HG03025 (cell line): Measurements from ENCODE around the gene C19orf47.
"Not testable (repeated sequence)": the region's sequence is repeated elsewhere in the genome, so short reads cannot be mapped to it uniquely, and the experiment has no call there.

Experiments
- ATAC-seq: cut with Tn5 transposase; IDR thresholded peaks from one replicate; pipeline ENCODE4 v1.9.1; 2021; ENCODE audit warnings: mild to moderate bottlenecking, moderate library complexity; ENCODE audit not compliant: unreplicated experiment, low FRiP score

The C19orf47 gene

DNA sequence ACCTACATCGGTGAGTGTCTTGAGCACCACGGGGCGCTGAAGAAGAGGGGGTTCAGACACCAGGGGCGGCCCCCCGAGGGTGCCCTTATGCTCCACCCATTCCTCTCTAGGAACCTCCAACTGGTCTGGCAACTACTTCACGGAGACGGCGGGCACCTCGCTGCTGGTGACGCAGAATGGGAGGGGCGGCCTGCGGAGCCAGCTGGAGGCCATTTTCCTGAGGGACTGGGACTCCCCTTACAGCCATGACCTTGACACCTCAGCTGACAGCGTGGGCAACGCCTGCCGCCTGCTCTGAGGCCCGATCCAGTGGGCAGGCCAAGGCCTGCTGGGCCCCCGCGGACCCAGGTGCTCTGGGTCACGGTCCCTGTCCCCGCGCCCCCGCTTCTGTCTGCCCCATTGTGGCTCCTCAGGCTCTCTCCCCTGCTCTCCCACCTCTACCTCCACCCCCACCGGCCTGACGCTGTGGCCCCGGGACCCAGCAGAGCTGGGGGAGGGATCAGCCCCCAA, 29.7 kb upstream of the C19orf47 start:
- ATAC-seq, result no peak

DNA sequence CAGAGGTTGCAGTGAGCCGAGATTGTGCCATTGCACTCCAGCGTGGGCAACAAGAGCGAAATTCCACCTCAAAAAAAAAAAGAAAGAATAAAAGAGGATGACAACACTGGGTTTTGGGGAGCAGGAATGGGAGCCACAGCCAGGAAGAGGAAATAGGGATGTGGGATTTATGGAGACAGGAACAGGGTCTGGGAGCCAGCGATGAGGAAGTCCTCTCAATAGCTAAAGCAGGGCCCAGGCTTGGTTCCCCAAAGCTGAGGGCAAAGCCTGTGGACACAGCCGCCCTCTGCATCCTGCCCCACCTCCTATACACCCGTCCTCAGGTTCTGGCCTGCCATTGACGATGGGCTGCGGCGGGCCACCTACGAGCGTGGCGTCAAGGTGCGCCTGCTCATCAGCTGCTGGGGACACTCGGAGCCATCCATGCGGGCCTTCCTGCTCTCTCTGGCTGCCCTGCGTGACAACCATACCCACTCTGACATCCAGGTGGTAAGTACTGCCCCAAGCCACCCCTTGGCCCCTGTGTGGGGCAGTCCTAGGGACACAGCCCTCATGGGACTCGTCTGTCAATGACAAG, 28.2 kb upstream of the C19orf47 start:
- ATAC-seq, result no peak

DNA sequence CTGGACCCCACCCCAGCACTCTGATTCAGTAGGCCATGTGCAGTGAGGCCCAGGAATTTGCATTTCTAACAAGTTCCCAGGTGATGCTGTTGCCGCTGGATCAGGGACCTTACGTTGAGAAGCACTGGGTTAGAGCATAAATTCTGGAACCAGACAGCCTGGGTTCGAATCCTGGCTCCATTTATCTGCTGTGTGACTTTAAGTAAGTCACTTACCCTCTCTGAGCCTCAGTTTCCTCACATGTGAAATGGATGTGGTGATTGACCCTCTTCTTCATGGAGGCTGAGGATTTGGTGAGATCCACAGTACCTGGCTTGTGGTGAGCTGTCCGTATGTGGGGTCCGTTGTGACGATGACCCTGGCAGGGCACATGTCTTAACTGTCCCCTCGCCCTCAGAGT, 25.9 kb upstream of the C19orf47 start:
- ATAC-seq, result no peak

DNA sequence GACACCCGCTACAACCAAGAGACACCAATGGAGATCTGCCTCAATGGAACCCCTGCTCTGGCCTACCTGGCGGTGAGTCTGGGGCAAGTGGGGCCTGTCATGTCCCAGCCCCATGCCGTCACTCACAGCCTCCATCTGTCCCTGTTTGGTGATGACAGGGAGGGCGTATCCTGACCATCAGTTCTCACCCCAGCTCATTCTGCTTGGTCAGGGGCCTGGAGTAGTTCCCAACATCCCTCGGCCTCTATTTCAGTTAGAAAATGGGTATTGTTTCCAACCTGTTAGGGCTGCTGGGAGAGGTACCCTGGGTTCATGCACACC, 23.6 kb upstream of the C19orf47 start:
- ATAC-seq, result no peak

DNA sequence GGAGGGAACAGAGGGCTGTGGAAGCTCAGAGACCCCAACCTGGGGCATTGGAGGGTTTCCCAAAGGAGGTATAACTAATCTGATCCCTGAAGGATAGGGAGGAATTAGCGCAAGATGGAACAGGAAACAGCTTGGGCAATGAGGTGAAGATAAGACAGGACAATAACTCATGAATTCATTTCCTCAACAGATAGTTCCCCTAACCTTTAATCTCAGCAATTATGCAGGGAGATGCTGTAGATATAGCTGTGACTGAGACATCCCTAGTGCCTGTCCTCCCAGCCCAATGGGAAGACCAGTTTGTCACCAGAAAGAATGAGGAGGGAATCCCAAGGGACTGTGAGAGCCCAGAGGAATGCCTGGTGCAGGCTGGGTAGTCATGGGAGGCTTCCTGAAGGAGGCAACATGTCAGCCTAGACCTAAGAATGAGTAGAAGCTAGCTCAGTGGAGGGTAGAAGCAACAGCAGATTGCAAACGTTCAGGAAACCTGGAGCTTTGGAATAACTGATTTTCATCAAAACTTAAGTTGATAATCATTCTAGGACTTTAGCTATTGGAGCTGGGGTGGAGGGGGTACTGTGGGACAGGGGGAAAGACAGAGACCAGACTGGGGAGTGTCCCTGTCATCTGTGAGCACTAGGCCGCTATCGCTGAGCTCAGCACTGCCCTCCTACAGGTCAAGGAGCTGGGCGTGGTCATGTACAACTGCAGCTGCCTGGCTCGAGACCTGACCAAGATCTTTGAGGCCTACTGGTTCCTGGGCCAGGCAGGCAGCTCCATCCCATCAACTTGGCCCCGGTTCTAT, 23.0 kb upstream of the C19orf47 start:
- ATAC-seq, result no peak

DNA sequence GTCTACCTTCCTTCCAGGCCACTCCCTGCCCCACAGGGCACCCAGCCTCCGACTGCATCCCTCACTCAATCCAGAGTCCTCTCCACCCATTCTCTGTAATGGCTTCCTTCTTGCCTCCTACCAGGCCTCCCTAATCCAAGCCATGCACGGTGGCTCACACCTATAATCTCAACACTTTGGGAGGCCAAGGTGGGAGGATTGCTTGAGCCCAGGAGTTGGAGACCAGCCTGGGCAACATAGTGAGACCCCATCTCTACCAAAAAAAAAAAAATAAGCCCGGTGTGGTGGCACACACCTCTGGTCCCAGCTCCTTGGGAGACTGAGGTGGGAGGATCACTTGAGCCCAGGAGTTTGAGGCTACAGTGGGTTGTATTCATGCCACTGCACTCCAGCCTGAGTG, 22.1 kb upstream of the C19orf47 start:
- not testable (repeated sequence) for ATAC-seq

DNA sequence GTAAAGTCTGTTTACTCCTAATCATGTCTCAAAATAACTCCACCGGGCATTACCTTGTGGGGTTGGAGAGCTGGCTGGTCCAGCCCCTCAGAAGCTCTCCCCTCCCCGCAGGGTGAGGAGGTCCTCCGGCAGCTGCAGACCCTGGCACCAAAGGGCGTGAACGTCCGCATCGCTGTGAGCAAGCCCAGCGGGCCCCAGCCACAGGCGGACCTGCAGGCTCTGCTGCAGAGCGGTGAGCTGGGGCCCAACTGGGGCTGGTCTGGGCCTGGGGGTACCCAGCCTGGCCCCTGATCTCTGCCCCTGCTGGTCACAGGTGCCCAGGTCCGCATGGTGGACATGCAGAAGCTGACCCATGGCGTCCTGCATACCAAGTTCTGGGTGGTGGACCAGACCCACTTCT, 21.6 kb upstream of the C19orf47 start:
- no peak for ATAC-seq

DNA sequence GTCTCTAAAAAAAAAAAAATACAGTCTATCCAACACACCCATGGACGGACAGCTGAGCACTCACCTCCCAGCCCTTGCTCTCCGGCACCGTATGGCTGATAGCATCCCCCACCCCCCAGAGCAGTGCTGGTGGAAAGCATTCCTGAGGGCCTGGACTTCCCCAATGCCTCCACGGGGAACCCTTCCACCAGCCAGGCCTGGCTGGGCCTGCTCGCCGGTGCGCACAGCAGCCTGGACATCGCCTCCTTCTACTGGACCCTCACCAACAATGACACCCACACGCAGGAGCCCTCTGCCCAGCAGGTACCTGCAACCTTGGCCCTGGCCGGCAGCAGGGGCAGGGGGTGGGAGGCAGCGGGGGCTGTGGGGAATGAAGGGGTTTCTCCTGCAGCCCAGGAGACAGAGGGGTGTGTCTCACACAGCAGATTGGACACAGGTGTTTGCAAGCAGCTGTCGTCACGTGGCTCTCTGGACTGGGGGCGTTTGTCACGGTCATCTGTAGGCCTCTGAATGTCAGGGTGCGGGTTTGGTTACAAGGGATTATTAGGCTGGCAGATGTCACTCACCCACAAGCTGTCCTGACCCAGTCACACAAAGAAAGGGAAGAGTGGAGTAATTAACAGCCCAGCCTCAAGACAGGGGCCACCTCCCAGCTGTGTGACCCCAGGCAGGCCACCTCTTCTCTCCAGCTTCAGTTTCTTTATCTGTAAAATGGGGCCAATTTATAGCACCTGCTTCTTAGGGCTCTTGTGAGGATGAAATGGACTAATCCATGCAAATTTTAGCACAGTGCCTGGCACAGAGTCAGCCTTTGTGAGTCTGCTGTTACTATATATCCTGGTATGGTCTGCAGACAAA, 19.6 kb upstream of the C19orf47 start:
- no peak for ATAC-seq

DNA sequence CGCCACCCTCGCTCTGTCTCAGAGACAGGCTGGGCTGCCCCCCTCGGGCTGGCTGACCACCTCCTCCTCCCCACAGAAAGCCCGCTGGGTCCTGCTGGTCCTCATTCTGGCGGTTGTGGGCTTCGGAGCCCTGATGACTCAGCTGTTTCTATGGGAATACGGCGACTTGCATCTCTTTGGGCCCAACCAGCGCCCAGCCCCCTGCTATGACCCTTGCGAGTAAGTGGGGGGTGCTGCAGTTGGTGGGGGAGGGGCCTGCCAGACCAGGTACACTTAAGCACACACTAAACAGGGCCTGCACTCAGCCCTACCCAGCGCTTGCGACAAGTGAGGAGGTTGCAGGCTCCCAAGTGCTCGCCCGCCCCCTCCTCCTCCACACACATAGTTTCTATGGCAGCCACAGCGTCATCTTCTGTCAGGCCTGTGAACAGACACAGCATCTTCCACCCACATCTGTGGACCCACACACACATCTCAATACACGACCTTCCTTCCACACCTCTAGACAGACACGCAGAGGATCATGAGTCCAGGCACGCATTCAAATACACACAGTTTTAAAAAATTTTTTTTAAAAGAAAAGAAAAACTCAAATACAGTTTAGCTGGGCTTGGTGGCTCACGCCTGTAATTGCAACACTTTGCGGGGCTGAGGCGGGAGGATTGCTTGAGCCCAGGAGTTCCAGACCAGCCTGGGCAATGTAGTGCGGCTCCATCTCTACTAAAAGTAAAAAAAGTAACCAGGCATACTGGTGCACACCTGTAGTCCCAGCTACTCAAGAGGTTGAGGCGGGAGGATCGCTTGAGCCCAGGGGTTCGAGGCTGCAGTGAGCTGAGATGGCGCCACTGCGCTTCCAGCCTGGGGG, 18.7 kb upstream of the C19orf47 start:
- ATAC-seq, result no peak

DNA sequence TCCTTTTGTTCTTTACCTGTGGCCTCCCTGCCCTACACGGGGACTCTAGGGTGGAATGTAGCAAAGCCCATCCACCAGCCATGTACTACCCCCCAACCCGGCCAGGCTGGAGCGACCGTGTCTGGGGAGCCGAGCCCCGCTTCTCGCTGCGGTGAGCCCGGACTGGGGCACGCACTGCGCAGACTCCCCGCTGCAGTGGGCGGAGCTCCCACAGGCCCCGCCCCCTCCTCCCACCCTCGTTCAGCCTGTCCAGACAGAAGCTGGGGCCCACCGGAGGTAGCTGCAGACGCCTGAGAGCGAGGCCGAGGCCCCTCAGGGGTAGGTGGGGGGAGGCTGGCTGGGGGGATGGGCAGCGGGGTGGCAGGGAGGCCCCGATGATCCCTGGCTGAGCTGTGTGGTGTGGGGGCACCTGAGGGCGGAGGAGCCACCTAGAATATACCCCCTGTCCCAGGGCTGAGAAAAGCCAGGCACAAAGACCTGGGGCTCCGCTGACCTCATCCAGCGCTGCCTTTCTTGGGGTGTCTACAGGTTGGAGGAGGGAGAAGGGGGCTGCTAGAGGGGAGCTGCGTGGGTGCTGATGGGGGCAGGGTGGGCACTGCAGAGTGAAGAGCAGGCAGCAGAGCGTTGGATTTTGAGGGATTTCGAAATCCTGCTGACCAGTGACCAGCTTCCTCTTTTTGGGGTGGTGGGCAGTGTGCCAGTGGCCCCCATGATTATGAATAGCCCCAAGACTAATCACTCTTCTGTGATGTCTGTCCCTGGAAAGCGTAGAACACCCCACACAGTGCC, 17.6 kb upstream of the C19orf47 start:
- ATAC-seq, result no peak

DNA sequence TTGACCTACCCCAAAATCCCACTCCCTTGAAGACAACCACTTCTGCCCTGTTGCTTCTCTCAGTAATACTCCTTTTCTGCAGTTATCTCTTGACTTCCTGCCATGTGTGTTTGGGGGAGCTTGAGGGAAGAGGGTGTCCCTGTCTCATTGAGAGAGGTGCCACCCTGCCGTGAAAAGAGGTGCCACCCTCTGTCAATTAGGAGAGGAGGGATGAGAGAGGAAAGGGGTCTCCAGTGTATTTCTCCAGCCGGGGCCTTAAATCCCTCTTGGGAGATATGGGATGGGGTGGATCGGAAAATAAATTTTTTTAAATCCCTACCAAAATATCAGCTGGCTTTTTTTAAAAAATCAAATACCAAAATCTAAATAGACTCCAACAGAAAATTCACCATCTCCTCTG, 16.8 kb upstream of the C19orf47 start:
- no peak for ATAC-seq

DNA sequence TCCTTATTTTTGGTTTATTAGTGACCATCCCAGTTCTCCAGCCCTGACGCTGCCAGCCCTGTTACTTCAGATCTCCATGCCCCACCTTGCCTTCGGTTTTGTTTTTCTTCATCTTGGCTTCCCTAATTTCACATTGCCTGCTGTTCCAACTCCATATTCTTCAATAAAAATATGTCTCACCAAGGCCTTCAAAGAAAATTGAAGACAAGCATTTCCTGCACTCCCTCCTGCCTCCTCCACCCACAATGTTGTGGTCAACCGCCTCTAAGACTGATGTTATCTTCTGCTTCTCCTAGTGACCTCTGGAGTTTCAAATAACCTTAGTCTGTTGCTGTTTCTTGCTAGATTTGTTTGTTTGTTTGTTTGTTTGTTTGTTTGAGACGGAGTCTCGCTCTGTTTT, 14.9 kb upstream of the C19orf47 start:
- no peak for ATAC-seq

DNA sequence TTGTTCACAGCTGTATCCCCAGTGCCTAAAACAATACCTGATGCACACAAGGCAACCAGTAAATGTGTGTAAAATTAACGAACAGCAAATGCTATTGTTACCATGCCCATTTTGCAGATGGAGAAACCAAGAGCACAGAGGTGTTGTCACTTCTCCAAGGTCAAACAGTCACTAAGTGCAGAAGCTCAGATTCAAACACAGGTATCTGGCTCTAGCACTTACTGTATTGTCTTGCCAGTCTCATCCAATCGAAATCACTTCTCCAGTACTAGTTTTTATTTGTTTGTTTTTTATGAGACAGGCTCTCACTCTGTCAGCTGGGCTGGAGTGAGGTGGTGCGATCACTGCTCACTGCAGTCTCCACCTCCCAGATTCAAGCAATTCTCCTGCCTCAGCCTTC, 14.0 kb upstream of the C19orf47 start:
- no peak for ATAC-seq

DNA sequence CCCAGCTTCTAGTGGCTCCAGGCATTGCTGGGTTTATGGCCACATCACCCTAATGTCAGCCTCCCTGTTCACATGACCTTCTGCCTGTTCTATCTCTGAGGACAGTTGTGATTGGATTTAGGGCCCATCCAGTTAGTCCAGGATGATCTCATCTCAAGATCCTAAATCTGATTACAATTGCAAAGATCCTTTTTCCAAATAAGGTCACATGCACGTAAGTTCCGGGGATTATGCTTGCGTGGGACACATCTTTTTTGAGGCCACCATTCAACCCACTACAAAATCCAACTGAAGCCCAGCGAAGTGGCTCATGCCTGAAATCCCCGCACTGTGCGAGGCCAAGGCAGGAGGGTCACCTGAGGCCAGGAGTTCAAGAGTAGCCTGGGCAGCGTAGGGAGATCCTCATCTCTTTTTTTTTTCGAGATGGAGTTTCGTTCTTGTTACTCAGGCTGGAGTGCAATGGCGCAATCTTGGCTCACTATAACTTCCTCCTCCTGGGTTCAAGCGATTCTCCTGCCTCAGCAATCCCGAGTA, 12.6 kb upstream of the C19orf47 start:
- no peak for ATAC-seq

DNA sequence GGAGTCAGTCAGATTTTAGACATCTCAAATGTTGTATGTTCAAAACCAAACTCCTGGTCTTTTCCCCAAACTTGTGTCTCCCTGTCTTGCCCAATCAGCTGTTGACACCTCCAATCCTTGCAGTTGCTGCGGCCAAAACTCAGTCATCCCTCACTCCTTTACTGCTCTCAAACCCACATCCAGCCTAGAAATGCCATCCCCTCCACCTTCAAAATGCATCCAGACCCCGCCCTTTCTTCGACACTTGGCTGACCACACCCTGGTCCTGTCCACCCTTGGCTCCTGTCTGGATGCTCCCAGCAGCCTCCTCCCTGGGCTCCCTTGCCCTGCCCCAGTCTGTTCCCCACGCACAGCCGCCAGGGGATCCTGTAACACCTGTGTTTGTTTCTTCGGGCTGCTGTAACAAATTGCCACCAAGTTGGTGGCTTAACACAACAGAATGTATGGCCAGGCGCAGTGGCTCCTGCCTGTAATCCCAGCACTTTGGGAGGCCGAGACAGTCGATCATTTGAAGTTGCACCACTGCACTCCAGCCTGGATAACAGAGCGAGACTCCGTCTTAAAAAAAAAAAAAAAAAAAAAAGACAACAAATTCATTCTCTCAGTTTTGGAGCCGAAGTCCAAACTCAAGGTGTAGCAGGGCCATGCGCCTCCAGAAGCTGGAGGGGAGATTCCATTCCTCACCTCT, 12.0 kb upstream of the C19orf47 start:
- no peak for ATAC-seq

DNA sequence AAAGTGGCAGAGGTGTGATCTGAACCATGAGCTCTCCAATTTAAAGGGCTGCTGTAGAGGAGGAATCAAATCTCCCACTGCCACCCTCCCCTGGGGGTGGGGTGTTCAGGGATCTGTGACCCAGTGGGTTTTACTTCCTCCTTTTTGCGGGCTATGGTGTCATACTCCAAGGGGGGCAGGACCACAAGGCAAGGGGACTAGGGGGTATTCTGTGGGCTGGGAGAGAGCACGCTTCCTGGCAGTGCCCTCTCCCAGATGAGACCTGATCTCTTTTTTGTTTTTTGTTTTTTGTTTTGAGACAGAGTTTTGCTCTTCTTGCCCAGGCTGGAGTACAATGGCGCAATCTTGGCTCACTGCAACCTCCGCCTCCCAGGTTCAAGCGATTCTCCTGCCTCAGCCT, 10.6 kb upstream of the C19orf47 start:
- ATAC-seq, result no peak

DNA sequence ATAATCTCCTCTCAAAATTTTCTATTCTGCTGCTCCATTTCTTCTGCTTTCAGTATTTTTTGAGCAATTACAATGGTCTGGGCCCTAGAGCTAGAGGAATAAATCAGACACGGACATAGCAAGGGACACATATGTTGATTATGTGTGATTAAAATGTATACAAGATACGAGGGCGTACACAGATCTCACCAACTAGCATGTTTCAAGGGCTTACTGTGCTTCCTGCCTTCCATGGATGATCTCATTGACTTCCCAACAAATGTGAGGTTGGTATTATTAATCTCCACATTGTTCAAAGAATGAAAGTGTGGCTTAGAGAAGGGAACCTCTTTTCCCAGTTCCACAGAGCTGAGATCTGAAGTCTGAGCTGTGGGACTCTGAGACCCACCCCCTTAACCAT, 9.4 kb upstream of the C19orf47 start:
- ATAC-seq, result no peak

DNA sequence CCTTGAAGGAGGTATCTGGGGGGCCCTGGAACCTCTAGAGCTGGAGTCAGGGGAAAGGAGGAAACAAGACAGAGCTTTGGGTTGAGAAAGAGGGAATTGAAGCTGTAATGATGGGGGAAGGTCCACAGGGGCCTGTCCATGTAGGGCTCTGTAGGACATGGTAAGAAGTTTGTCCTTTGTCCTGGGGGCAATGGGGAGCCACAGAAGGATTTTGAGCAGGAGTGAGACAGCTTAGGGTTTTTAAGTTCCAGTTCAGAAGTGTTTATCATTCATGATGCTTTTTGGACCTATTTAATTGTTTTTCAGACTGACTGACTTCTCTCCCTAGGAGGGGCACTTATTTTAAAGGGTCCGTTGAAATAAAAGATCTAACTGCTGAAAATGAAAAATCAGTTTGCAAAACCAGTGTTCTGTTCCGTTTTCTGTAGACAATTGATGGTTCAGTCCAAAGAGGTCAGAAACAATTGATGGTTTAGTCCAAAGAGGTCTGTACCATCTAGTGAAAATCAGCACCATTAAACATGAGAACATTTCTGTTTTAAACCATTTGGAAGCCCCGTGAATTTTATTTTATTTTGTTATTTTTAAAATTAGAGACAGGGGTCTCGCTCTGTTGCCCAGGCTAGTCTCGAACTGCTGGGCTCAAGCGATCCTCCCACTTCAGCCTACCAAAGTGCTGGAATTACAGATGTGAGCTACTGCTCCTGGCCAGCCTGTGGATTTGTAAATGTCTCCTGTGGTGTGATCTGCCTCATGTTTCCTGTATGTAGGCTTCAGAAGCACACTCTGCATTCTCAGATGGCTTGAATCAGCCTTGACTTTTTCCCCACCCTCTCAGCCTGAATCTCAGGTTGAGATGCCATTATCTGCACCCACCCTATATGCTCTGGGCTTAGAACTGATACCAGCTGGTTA, 8.7 kb upstream of the C19orf47 start:
- ATAC-seq, result no peak
